NCI-H1436 treated with DMSO at 0.1 percent for 48 hours (cell line): ENCODE results near the gene LIN7B.
"Not testable (repeated sequence)": the region's sequence is repeated elsewhere in the genome, so short reads cannot be mapped to it uniquely, and the experiment has no call there.

Source experiments
- DNase-seq: peaks from one replicate; lab custom pipeline; 2025; lab: John Stamatoyannopoulos, UW

Gene LIN7B

GRCh38 chr19:49119411-49120324 lies 5.5 kb downstream of the LIN7B start, which contains the start of gene PPFIA3:
Gene PPFIA3, plus strand, starts transcription at chr19:49119544. Its CDS starts 8,330 bp downstream, at chr19:49127874.
- no peak for DNase-seq

- no peak for DNase-seq
Observed at GRCh38 chr19:49120325-49120683, 6.1 kb downstream of the LIN7B start.

- no peak for DNase-seq
Observed at GRCh38 chr19:49120868-49121267, 6.7 kb downstream of the LIN7B start.

- DNase-seq = not testable (repeated sequence)
Observed at GRCh38 chr19:49121841-49122240, 7.7 kb downstream of the LIN7B start.

GRCh38 chr19:49123285-49123684 lies 9.1 kb downstream of the LIN7B start:
- not testable (repeated sequence) for DNase-seq

- no peak for DNase-seq
Observed at GRCh38 chr19:49125025-49125731, 11.0 kb downstream of the LIN7B start.

GRCh38 chr19:49126575-49126974 lies 12.4 kb downstream of the LIN7B start:
- no peak for DNase-seq

GRCh38 chr19:49127225-49127624 lies 13.1 kb downstream of the LIN7B start:
- not testable (repeated sequence) for DNase-seq

GRCh38 chr19:49127674-49128544 lies 13.7 kb downstream of the LIN7B start:
- DNase-seq = no peak

GRCh38 chr19:49128545-49129237 lies 14.5 kb downstream of the LIN7B start:
- no peak for DNase-seq

- DNase-seq = no peak
Observed at GRCh38 chr19:49129238-49129583, 15.0 kb downstream of the LIN7B start.

GRCh38 chr19:49130325-49130724 lies 16.2 kb downstream of the LIN7B start:
- no peak for DNase-seq

- DNase-seq = no peak
Observed at GRCh38 chr19:49132974-49133609, 18.9 kb downstream of the LIN7B start.

GRCh38 chr19:49133621-49134454 lies 19.7 kb downstream of the LIN7B start:
- DNase-seq = no peak

- DNase-seq = no peak
Observed at GRCh38 chr19:49135686-49136085, 21.5 kb downstream of the LIN7B start.

GRCh38 chr19:49136771-49137171 lies 22.6 kb downstream of the LIN7B start:
- DNase-seq = no peak

- no peak for DNase-seq
Observed at GRCh38 chr19:49140951-49141350, 26.8 kb downstream of the LIN7B start.

- no peak for DNase-seq
Observed at GRCh38 chr19:49141352-49141751, 27.2 kb downstream of the LIN7B start.

- DNase-seq = no peak
Observed at GRCh38 chr19:49142866-49143335, 28.7 kb downstream of the LIN7B start.
